SK-N-SH treated with all-trans-retinoic acid at 6 μM for 48 hours (cell line): ENCODE data around the gene UMPS.

Experiments used
- PATZ1 ChIP-seq: fragments of 250-450 bp; sonication (Bioruptor Pico); IDR thresholded peaks from 2 replicates; pipeline ENCODE4 v1.8.0; 2020; ENCODE audit warnings: mild to moderate bottlenecking, moderate library complexity, borderline replicate concordance
- POU6F1 ChIP-seq: fragments of 250-450 bp; sonication (Bioruptor Pico); IDR thresholded peaks from 2 replicates; pipeline ENCODE4 v1.8.0; 2021; ENCODE audit warnings: low read depth, mild to moderate bottlenecking, moderate library complexity, borderline replicate concordance
- RARB ChIP-seq: fragments of 250-450 bp; sonication (Bioruptor Pico); IDR thresholded peaks from 2 replicates; pipeline ENCODE4 v1.8.0; 2021; ENCODE audit warnings: mild to moderate bottlenecking, moderate library complexity
- TSHZ2 ChIP-seq: fragments of 250-450 bp; sonication (Bioruptor Pico); IDR thresholded peaks from 2 replicates; pipeline ENCODE4 v1.5.0; 2020; ENCODE audit warnings: mild to moderate bottlenecking, moderate library complexity
- ZFP3 ChIP-seq: fragments of 250-450 bp; sonication (Bioruptor Pico); IDR thresholded peaks from 2 replicates; pipeline ENCODE4 v1.5.0; 2020; ENCODE audit warnings: mild to moderate bottlenecking, moderate library complexity
- ZFP30 ChIP-seq: fragments of 450-650 bp; formaldehyde crosslinking; IDR thresholded peaks from 2 replicates; pipeline ENCODE4 v1.5.0; 2022; ENCODE audit warnings: mild to moderate bottlenecking, moderate library complexity

GRCh38 chr3:124773351-124774326, 43.4 kb downstream of the UMPS start:
- TF ChIP-seq ZFP3 (CRISPR knock-in tag) (no peak), RARB (CRISPR knock-in tag) (no peak), PATZ1 (no peak), TSHZ2 (no peak), ZFP30 (CRISPR knock-in tag) (no peak), POU6F1 (no peak)
